GM15510 (cell line): ENCODE results near the gene SURF4.

ENCODE experiments used
- POLR2A ChIP-seq: IDR thresholded peaks from 3 replicates; pipeline ENCODE4 v1.6.1; 2011; ENCODE audit warnings: borderline replicate concordance; ENCODE audit not compliant: insufficient read length; ENCODE audit errors: extremely low read depth

Gene SURF4

GRCh38 chr9:133341369-133342068 is 34.3 kb downstream of the SURF4 start:
- no peak for TF ChIP-seq POLR2A

- TF ChIP-seq POLR2A = no peak
Observed at GRCh38 chr9:133340916-133341315, 34.9 kb downstream of the SURF4 start.

- TF ChIP-seq POLR2A = no peak
Observed at GRCh38 chr9:133340256-133340655, 35.6 kb downstream of the SURF4 start.

- no peak for TF ChIP-seq POLR2A
Observed at GRCh38 chr9:133339641-133340040, 36.2 kb downstream of the SURF4 start.

- peak; percentile 80 for TF ChIP-seq POLR2A
Observed at GRCh38 chr9:133335924-133336811, 39.7 kb downstream of the SURF4 start, which contains the start of gene SURF6. SURF6 (minus strand) TSS chr9:133336188; CDS start chr9:133336132, 56 bp downstream.

GRCh38 chr9:133334161-133334560 is 41.7 kb downstream of the SURF4 start:
- TF ChIP-seq POLR2A = no peak

GRCh38 chr9:133333566-133333965 is 42.3 kb downstream of the SURF4 start:
- no peak for TF ChIP-seq POLR2A

GRCh38 chr9:133333011-133333410 is 42.8 kb downstream of the SURF4 start:
- no peak for TF ChIP-seq POLR2A

- no peak for TF ChIP-seq POLR2A
Observed at GRCh38 chr9:133332381-133332730, 43.5 kb downstream of the SURF4 start.

GRCh38 chr9:133331641-133332380 is 44.0 kb downstream of the SURF4 start:
- no peak for TF ChIP-seq POLR2A

GRCh38 chr9:133331221-133331620 is 44.6 kb downstream of the SURF4 start:
- no peak for TF ChIP-seq POLR2A

GRCh38 chr9:133327834-133328484 is 47.9 kb downstream of the SURF4 start:
- TF ChIP-seq POLR2A = no peak

GRCh38 chr9:133323991-133324703 is 51.7 kb downstream of the SURF4 start:
- no peak for TF ChIP-seq POLR2A

- no peak for TF ChIP-seq POLR2A
Observed at GRCh38 chr9:133323211-133323610, 52.6 kb downstream of the SURF4 start.
